ENCODE data around the gene SHISAL2A.

Gene SHISAL2A

GRCh38 chr1:52632732-52633290 is at the start of gene SHISAL2A:
Gene SHISAL2A (plus strand): TSS chr1:52633168. CDS start chr1:52633494, 326 bp downstream.
- intact Hi-C loops (cut with DNase I; ENCODE audit: low total_unique reads), result no loop called here
- H3K27ac ChIP-seq, result no peak within 1 kb of the TSS
- H3K4me3 ChIP-seq, result peak within 1 kb of the TSS; percentile 36 to 50
- no peaks in the 10 kb centered on the region for H3K9me3 ChIP-seq
- TF ChIP-seq CTCF (IDR thresholded peaks at IDR 0.05), result no peak
- H3K36me3 ChIP-seq, result no peaks in the 10 kb centered on the region
- H3K4me1 ChIP-seq, result peaks cover 0 to 12% (median 6%) of the 10 kb centered on the region in 4 donors
- DNase-seq, result no peak
- peaks cover 0 to 40% of the 10 kb centered on the region in 2 donors for H3K27me3 ChIP-seq

- H3K4me3 ChIP-seq, result no peak overlapping the region
- H3K9me3 ChIP-seq, result no peaks in the 10 kb centered on the region
- no peak overlapping the region for H3K27ac ChIP-seq
- no peaks in the 10 kb centered on the region for H3K4me1 ChIP-seq
- H3K27me3 ChIP-seq, result peaks cover 0 to 14% of the 10 kb centered on the region in 2 donors
- intact Hi-C loops (cut with DNase I; ENCODE audit: low total_unique reads), result no loop called here
- no peak for TF ChIP-seq CTCF (IDR thresholded peaks at IDR 0.05)
- no peak for DNase-seq
- H3K36me3 ChIP-seq, result no peaks in the 10 kb centered on the region
Measured at GRCh38 chr1:52585474-52585873, 47.5 kb upstream of the SHISAL2A start.

- no peak for DNase-seq
- intact Hi-C loops (cut with DNase I; ENCODE audit: low total_unique reads), result no loop called here
- H3K4me1 ChIP-seq, result no peaks in the 10 kb centered on the region
- no peak overlapping the region for H3K4me3 ChIP-seq
- no peaks in the 10 kb centered on the region for H3K9me3 ChIP-seq
- H3K27me3 ChIP-seq, result peaks cover 0 to 14% of the 10 kb centered on the region in 2 donors
- no peaks in the 10 kb centered on the region for H3K36me3 ChIP-seq
- no peak for TF ChIP-seq CTCF (IDR thresholded peaks at IDR 0.05)
- no peak overlapping the region for H3K27ac ChIP-seq
Measured at GRCh38 chr1:52588027-52588426, 44.9 kb upstream of the SHISAL2A start.

- TF ChIP-seq CTCF (IDR thresholded peaks at IDR 0.05), result no peak
- intact Hi-C loops (cut with DNase I; ENCODE audit: low total_unique reads), result no loop called here
- Histone ChIP-seq H3K27me3 (peaks cover 0 to 14% of the 10 kb centered on the region in 2 donors), H3K27ac (no peak overlapping the region), H3K4me1 (no peaks in the 10 kb centered on the region), H3K4me3 (no peak overlapping the region), H3K36me3 (no peaks in the 10 kb centered on the region), H3K9me3 (no peaks in the 10 kb centered on the region)
- DNase-seq, result no peak
Measured at GRCh38 chr1:52588535-52588934, 44.4 kb upstream of the SHISAL2A start.

GRCh38 chr1:52590266-52590665 is 42.7 kb upstream of the SHISAL2A start:
- DNase-seq, result no peak
- H3K4me1 ChIP-seq, result no peaks in the 10 kb centered on the region
- no peak for TF ChIP-seq CTCF (IDR thresholded peaks at IDR 0.05)
- H3K36me3 ChIP-seq, result no peaks in the 10 kb centered on the region
- intact Hi-C loops (cut with DNase I; ENCODE audit: low total_unique reads), result no loop called here
- H3K9me3 ChIP-seq, result no peaks in the 10 kb centered on the region
- H3K27ac ChIP-seq, result no peak overlapping the region
- peaks cover 0 to 10% of the 10 kb centered on the region in 2 donors for H3K27me3 ChIP-seq
- no peak overlapping the region for H3K4me3 ChIP-seq

Data from tibial artery (tissue), 4 donors.